Measurements from ENCODE around the gene EXT2.

DNA sequence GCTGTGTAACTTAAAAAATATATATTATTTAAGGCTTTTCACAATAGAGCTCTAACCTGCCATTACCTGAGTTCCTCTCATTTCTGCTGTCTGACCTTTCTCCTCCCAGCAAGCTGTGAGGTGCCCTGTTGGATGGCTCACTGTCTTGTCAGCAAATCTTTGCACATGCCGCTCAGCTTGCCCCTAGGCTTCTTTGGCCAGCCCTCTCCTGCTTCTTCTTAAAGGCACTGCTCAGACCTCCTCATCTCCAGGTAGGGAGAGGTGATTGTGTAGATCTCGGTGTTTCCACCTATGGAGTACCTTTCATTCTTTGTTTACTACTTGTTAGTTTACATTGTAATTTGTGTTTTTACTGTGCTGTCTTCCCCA, 96.5 kb downstream of the EXT2 start:
- TF ChIP-seq EZH2 (IDR thresholded peaks at IDR 0.05; ENCODE audit: borderline replicate concordance), result no peak
- TF ChIP-seq, protein P1, sequence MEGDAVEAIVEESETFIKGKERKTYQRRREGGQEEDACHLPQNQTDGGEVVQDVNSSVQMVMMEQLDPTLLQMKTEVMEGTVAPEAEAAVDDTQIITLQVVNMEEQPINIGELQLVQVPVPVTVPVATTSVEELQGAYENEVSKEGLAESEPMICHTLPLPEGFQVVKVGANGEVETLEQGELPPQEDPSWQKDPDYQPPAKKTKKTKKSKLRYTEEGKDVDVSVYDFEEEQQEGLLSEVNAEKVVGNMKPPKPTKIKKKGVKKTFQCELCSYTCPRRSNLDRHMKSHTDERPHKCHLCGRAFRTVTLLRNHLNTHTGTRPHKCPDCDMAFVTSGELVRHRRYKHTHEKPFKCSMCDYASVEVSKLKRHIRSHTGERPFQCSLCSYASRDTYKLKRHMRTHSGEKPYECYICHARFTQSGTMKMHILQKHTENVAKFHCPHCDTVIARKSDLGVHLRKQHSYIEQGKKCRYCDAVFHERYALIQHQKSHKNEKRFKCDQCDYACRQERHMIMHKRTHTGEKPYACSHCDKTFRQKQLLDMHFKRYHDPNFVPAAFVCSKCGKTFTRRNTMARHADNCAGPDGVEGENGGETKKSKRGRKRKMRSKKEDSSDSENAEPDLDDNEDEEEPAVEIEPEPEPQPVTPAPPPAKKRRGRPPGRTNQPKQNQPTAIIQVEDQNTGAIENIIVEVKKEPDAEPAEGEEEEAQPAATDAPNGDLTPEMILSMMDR (IDR thresholded peaks at IDR 0.05; ENCODE audit: poor library complexity), result no peak
- no peak for TF ChIP-seq EZH2phosphoT487 (IDR thresholded peaks at IDR 0.05; ENCODE audit: low read depth, severe bottlenecking, unreplicated experiment)

All from hepatocyte (in vitro differentiated cells).